WTC11 (cell line): Measurements from ENCODE around the gene ADARB2. TPM values are rescaled to one million over a fixed set of nuclear protein-coding genes. Genes with fewer than 3 reads are reported as not detected.

Experiments
- ATAC-seq: fragments of 200-7000 bp; cut with Tn5 transposase; 2 replicates; pipeline ENCODE4 v1.10.0; 2021; ENCODE audit warnings: mild to moderate bottlenecking, moderate library complexity
- CTCF ChIA-PET: fragments of 300-600 bp; sonication (Branson Sonifier 250); formaldehyde crosslinking; loops from one replicate; lab custom pipeline; 2021; ENCODE audit warnings: antibody characterized with exemption; lab: Charles Lee
- POLR2A ChIA-PET: fragments of 350-600 bp; sonication (Branson Sonifier 250); formaldehyde crosslinking; loops from one replicate; lab custom pipeline; 2021; ENCODE audit warnings: antibody characterized with exemption; lab: Charles Lee
- DNase-seq: peaks from one replicate; pipeline ENCODE4 v3.0.0; 2021; ENCODE audit warnings: low spot score
- H3K27ac Mint-ChIP-seq: 2 replicates; pipeline ENCODE4 v1.8.0; 2021; ENCODE audit warnings: mixed read lengths
- H3K27me3 Mint-ChIP-seq: 2 replicates; pipeline ENCODE4 v1.8.0; 2021; ENCODE audit warnings: low read depth, mild to moderate bottlenecking, moderate library complexity, mixed read lengths
- H3K36me3 Mint-ChIP-seq: 2 replicates; pipeline ENCODE4 v1.8.0; 2021; ENCODE audit warnings: mixed read lengths
- H3K4me1 Mint-ChIP-seq: 2 replicates; pipeline ENCODE4 v1.8.0; 2022; ENCODE audit warnings: mixed read lengths
- H3K4me3 Mint-ChIP-seq: 2 replicates; pipeline ENCODE4 v1.8.0; 2021; ENCODE audit warnings: mild to moderate bottlenecking, moderate library complexity, mixed read lengths
- H3K9me3 Mint-ChIP-seq: 2 replicates; pipeline ENCODE4 v1.8.0; 2021; ENCODE audit warnings: mixed read lengths
- ATF6 ChIP-seq: sonication (generic); formaldehyde crosslinking; IDR thresholded peaks from 2 replicates; pipeline ENCODE4 v1.8.1; 2023; ENCODE audit warnings: mild to moderate bottlenecking, missing genetic modification reagents
- E2F1 ChIP-seq: sonication (generic); formaldehyde crosslinking; IDR thresholded peaks from 2 replicates; pipeline ENCODE4 v1.8.0; 2022; ENCODE audit warnings: mild to moderate bottlenecking, missing genetic modification reagents
- E2F5 ChIP-seq: sonication (generic); formaldehyde crosslinking; IDR thresholded peaks from 2 replicates; pipeline ENCODE4 v1.8.1; 2022; ENCODE audit warnings: mild to moderate bottlenecking, moderate library complexity, missing genetic modification reagents
- EMX1 ChIP-seq: fragments of 250-450 bp; sonication (Bioruptor Pico); IDR thresholded peaks from 2 replicates; pipeline ENCODE4 v1.8.0; 2021; ENCODE audit warnings: mild to moderate bottlenecking
- FOXP1 ChIP-seq: sonication (generic); formaldehyde crosslinking; IDR thresholded peaks from 2 replicates; pipeline ENCODE4 v1.8.0; 2022; ENCODE audit warnings: missing genetic modification reagents, mild to moderate bottlenecking, moderate library complexity, borderline replicate concordance
- GABPB1 ChIP-seq: sonication (generic); formaldehyde crosslinking; IDR thresholded peaks from 2 replicates; pipeline ENCODE4 v1.8.1; 2023; ENCODE audit warnings: mild to moderate bottlenecking, missing genetic modification reagents
- IRF2 ChIP-seq: sonication (generic); formaldehyde crosslinking; IDR thresholded peaks from 2 replicates; pipeline ENCODE4 v1.8.0; 2022; ENCODE audit warnings: low read depth, missing genetic modification reagents, borderline replicate concordance
- MXD4 ChIP-seq: fragments of 250-450 bp; sonication (Bioruptor Pico); IDR thresholded peaks from 2 replicates; pipeline ENCODE4 v1.8.0; 2021; ENCODE audit warnings: mild to moderate bottlenecking, moderate library complexity, borderline replicate concordance
- NFE2L1 ChIP-seq: sonication (generic); formaldehyde crosslinking; IDR thresholded peaks from 2 replicates; pipeline ENCODE4 v1.8.1; 2023; ENCODE audit warnings: missing genetic modification reagents
- STAT6 ChIP-seq: sonication (generic); formaldehyde crosslinking; conservative IDR thresholded peaks from 2 replicates; pipeline ENCODE4 v1.8.1; 2023; ENCODE audit warnings: mild to moderate bottlenecking, low read depth, missing genetic modification reagents, moderate library complexity
- USF1 ChIP-seq: sonication (generic); formaldehyde crosslinking; IDR thresholded peaks from 2 replicates; pipeline ENCODE4 v1.8.0; 2022; ENCODE audit warnings: mild to moderate bottlenecking, missing genetic modification reagents
- ZBTB43 ChIP-seq: sonication (generic); formaldehyde crosslinking; IDR thresholded peaks from 2 replicates; pipeline ENCODE4 v1.8.1; 2023; ENCODE audit warnings: mild to moderate bottlenecking, missing genetic modification reagents
- ZNF121 ChIP-seq: sonication (generic); formaldehyde crosslinking; IDR thresholded peaks from 2 replicates; pipeline ENCODE4 v1.8.0; 2023; ENCODE audit warnings: missing genetic modification reagents
- ZNF232 ChIP-seq: sonication (generic); formaldehyde crosslinking; IDR thresholded peaks from 2 replicates; pipeline ENCODE4 v1.8.0; 2022; ENCODE audit warnings: mild to moderate bottlenecking, missing genetic modification reagents
- ZNF263 ChIP-seq: sonication (generic); formaldehyde crosslinking; IDR thresholded peaks from 2 replicates; pipeline ENCODE4 v1.8.1; 2022; ENCODE audit warnings: low read depth, mild to moderate bottlenecking, moderate library complexity, missing genetic modification reagents
- ZNF512 ChIP-seq: sonication (generic); formaldehyde crosslinking; IDR thresholded peaks from 2 replicates; pipeline ENCODE4 v1.8.1; 2022; ENCODE audit warnings: missing genetic modification reagents, borderline replicate concordance
- ZNF532 ChIP-seq: fragments of 250-450 bp; sonication (Bioruptor Pico); IDR thresholded peaks from 2 replicates; pipeline ENCODE4 v1.9.0; 2021; ENCODE audit warnings: mild to moderate bottlenecking, borderline replicate concordance
- total RNA-seq: library from RNA; stranded (reverse); gene quantifications from 3 replicates; pipeline ENCODE4 v1.2.3, GENCODE V29; 2021

Gene ADARB2
- total RNA-seq, 1 experiment from 2014 or later, result 3.7 TPM

- TF ChIP-seq GABPB1 (CRISPR knock-in tag), result no peak
- TF ChIP-seq, all 79 proteins: peak for 0
These were observed 603.2 kb downstream of the ADARB2 start (continued) for GRCh38 chr10:1134156-1134555.

- peaks cover 17% of the 10 kb centered on the region for H3K9me3 Mint-ChIP-seq
- ChIA-PET POLR2A (no interaction called here), CTCF (interaction anchor here (0.6 to 0.9 kb wide), 3 partner anchors 24 to 269 kb away, joined by 3 to 4 read pairs (median 4); no protein-coding TSS in a partner anchor)
- peaks cover 37% of the 10 kb centered on the region for H3K36me3 Mint-ChIP-seq
- TF ChIP-seq ZNF121 (no peak), E2F5 (CRISPR knock-in tag) (no peak), EMX1 (CRISPR knock-in tag) (no peak), STAT6 (no peak), MXD4 (CRISPR knock-in tag) (no peak), NFE2L1 (CRISPR knock-in tag) (no peak), E2F1 (CRISPR knock-in tag) (no peak), ZNF512 (CRISPR knock-in tag) (no peak), ZBTB43 (CRISPR knock-in tag) (no peak), IRF2 (no peak)
- ATAC-seq, result no peak
- H3K27me3 Mint-ChIP-seq, result no peaks in the 10 kb centered on the region
- H3K27ac Mint-ChIP-seq, result no peak overlapping the region
- DNase-seq, result no peak
- H3K4me1 Mint-ChIP-seq, result peaks cover 7% of the 10 kb centered on the region
- H3K4me3 Mint-ChIP-seq, result no peak overlapping the region
These were observed 603.8 kb downstream of the ADARB2 start for GRCh38 chr10:1133495-1134045.

GRCh38 chr10:1132584-1132983 is 604.7 kb downstream of the ADARB2 start:
- DNase-seq, result no peak
- no peak for ATAC-seq
- Mint-ChIP-seq H3K4me1 (peaks cover 7% of the 10 kb centered on the region), H3K27ac (no peak overlapping the region), H3K9me3 (peaks cover 12% of the 10 kb centered on the region), H3K27me3 (no peaks in the 10 kb centered on the region), H3K4me3 (no peak overlapping the region), H3K36me3 (peaks cover 39% of the 10 kb centered on the region)
- POLR2A ChIA-PET, result no interaction called here
- CTCF ChIA-PET, result interaction anchor here (0.9 kb wide), 1 partner anchor 270 kb away, joined by 4 read pairs; no protein-coding TSS in a partner anchor
- TF ChIP-seq ZNF232 (CRISPR knock-in tag) (no peak), USF1 (CRISPR knock-in tag) (no peak), ZNF263 (no peak), FOXP1 (CRISPR knock-in tag) (no peak), ATF6 (no peak), ZNF532 (no peak)
